ENCODE measurements around the gene PDE10A. TPM values are rescaled to one million over a fixed set of nuclear protein-coding genes. Genes with fewer than 3 reads are reported as not detected.

PDE10A gene
- total and polyA plus RNA-seq, 2 of the 4 experiments (the other 2 are of a cell fraction) = 3.4 to 12.4 TPM

- no peaks in the 10 kb centered on the region for H4K20me1 ChIP-seq (ENCODE audit: insufficient read depth, low read length)
- no peak overlapping the region for H3K23ac ChIP-seq (ENCODE audit: low read depth, low read length)
- TF ChIP-seq MAZ (IDR thresholded peaks at IDR 0.05; ENCODE audit: borderline replicate concordance, low read depth, low read length) = no peak
- TF ChIP-seq, protein P1, sequence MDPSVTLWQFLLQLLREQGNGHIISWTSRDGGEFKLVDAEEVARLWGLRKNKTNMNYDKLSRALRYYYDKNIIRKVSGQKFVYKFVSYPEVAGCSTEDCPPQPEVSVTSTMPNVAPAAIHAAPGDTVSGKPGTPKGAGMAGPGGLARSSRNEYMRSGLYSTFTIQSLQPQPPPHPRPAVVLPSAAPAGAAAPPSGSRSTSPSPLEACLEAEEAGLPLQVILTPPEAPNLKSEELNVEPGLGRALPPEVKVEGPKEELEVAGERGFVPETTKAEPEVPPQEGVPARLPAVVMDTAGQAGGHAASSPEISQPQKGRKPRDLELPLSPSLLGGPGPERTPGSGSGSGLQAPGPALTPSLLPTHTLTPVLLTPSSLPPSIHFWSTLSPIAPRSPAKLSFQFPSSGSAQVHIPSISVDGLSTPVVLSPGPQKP (IDR thresholded peaks at IDR 0.05; ENCODE audit: borderline replicate concordance, low read depth, low read length) = no peak
- no peak for TF ChIP-seq RAD21 (IDR thresholded peaks at IDR 0.05; ENCODE audit: low read length)
- no peaks in the 10 kb centered on the region for H3K9me1 ChIP-seq (ENCODE audit: insufficient read depth, low read length)
- ATAC-seq (ENCODE audit: low read depth) (no peak), DNase-seq (no peak)
- H4K8ac ChIP-seq (ENCODE audit: low read depth in 2 of 2, low read length in 2 of 2) = no peak overlapping the region
- H2BK5ac ChIP-seq (ENCODE audit: low read depth, low read length, poor library complexity, severe bottlenecking) = no peak overlapping the region
- no peak overlapping the region for H3K56ac ChIP-seq (ENCODE audit: extremely low read depth, insufficient read depth, low read length)
- dilution Hi-C loops (cut with HindIII; ENCODE audit: low sequenced_read_pairs, unreplicated experiment) = no loop called here
- H3K27me3 ChIP-seq (ENCODE audit: control insufficient read depth, insufficient read depth, low read length) = no peaks in the 10 kb centered on the region
- H3K4me3 ChIP-seq (ENCODE audit: insufficient read depth, low read depth, low read length) = no peak overlapping the region
- no peaks in the 10 kb centered on the region for H3K4me1 ChIP-seq (ENCODE audit: control insufficient read depth, insufficient read depth, low read length)
- H3K4ac ChIP-seq (ENCODE audit: low read depth, low read length) = no peak overlapping the region
- H2AK5ac ChIP-seq (ENCODE audit: low read depth, low read length) = no peak overlapping the region
- in situ Hi-C loops (cut with MboI; ENCODE audit: low sequenced_read_pairs) = no loop called here
- H3K9me3 ChIP-seq (ENCODE audit: control insufficient read depth, insufficient read depth, low read length) = no peaks in the 10 kb centered on the region
- no peak overlapping the region for H3K27ac ChIP-seq (ENCODE audit: insufficient read depth, low read length)
- H3K9ac ChIP-seq (ENCODE audit: low read depth, low read length) = no peak overlapping the region
- H2BK15ac ChIP-seq (ENCODE audit: low read depth, low read length) = no peak overlapping the region
- H2BK20ac ChIP-seq (ENCODE audit: low read depth, low read length) = no peak overlapping the region
- H2AK9ac ChIP-seq (replicated peaks; ENCODE audit: low read depth, low read length, poor library complexity) = no peak overlapping the region
- H2AFZ ChIP-seq (replicated peaks; ENCODE audit: low read length, poor library complexity) = no peak overlapping the region
- H4K5ac ChIP-seq (ENCODE audit: low read depth, low read length) = no peak overlapping the region
- intact Hi-C loops (cut with micrococcal nuclease) = no loop called here
- H3K4me2 ChIP-seq (ENCODE audit: low read depth, low read length) = no peak overlapping the region
- no peak overlapping the region for H2BK120ac ChIP-seq (ENCODE audit: low read depth, low read length)
- CTCF ChIA-PET = no interaction called here
- H4K91ac ChIP-seq (ENCODE audit: insufficient read depth, low read depth, low read length) = no peak overlapping the region
- no peak overlapping the region for H3K14ac ChIP-seq (replicated peaks; ENCODE audit: low read depth, low read length)
- no TSS peak for BruUV-seq (replicated peaks)
- WGBS, 2 experiments (ENCODE audit: extremely low coverage in 2 of 2, insufficient read length in 1 of 2) = no CpG with 5 or more reads among the region's 5 CpGs
- H3K79me1 ChIP-seq (ENCODE audit: low read depth in 1 of 2, low read length in 2 of 2) = no peaks in the 10 kb centered on the region
- POLR2A ChIA-PET (ENCODE audit: unreplicated experiment) = no interaction called here
- H3K36me3 ChIP-seq (ENCODE audit: control insufficient read depth, insufficient read depth, low read length) = no peaks in the 10 kb centered on the region
- H3K18ac ChIP-seq (ENCODE audit: low read depth, low read length) = no peak overlapping the region
These were observed 364.2 kb downstream of the PDE10A start for GRCh38 chr6:165298875-165299274.
